ENCODE results near the gene WEE2.

GRCh38 chr7:141704741-141705140 lies 3.4 kb upstream of the WEE2 start:
- TF ChIP-seq POLR2A (IDR thresholded peaks at IDR 0.05) (no peak), CTCF (IDR thresholded peaks at IDR 0.05) (no peak), POLR2AphosphoS5 (IDR thresholded peaks at IDR 0.05) (no peak)

Data from sigmoid colon (tissue), 4 donors.